B cell (primary cell): ENCODE results near the gene ANKS1B. TPM values are rescaled to one million over a fixed set of nuclear protein-coding genes. Genes with fewer than 3 reads are reported as not detected.

Source experiments
- ATAC-seq: fragments of 200-7000 bp; cut with Tn5 transposase; one replicate; pipeline ENCODE4 v1.10.0; 2021; ENCODE audit warnings: low read depth, mild to moderate bottlenecking, moderate number of reproducible peaks, moderate library complexity
- CTCF ChIA-PET: fragments of 350-600 bp; sonication (Branson Sonifier 250); formaldehyde crosslinking; loops from one replicate; lab custom pipeline; 2021; ENCODE audit warnings: antibody characterized with exemption, inconsistent platforms; lab: Charles Lee
- POLR2A ChIA-PET: fragments of 350-600 bp; sonication (Branson Sonifier 250); formaldehyde crosslinking; loops from one replicate; lab custom pipeline; 2021; ENCODE audit warnings: antibody characterized with exemption; lab: Charles Lee
- DNase-seq: peaks from one replicate; pipeline ENCODE4 v3.0.0; 2013
- H2AFZ ChIP-seq: 2 replicates; pipeline ENCODE4 v1.6.1; 2012; ENCODE audit warnings: mild to moderate bottlenecking, low read depth, low read length; ENCODE audit not compliant: insufficient read depth, poor library complexity, severe bottlenecking
- H3K27ac ChIP-seq, 2 donors: 1 replicate in 1 of 2; 2 replicates in 1 of 2; pipeline ENCODE4 v1.5.1; 2012 to 2013; ENCODE audit warnings: low read length in 2 of 2, mild to moderate bottlenecking in 2 of 2, moderate library complexity in 1 of 2
- H3K27me3 ChIP-seq, 4 experiments: fragments of 200-600 bp in 1 of 4; sonication (generic) in 1 of 4; replicated peaks in 1 of 4; 1 replicate in 2 of 4; 2 replicates in 2 of 4; pipeline versions ENCODE4 v1.6.1 to v1.7.0; 2013 to 2016; ENCODE audit warnings: low read length in 3 of 4, mild to moderate bottlenecking in 2 of 4, mixed read lengths in 1 of 4, moderate library complexity in 1 of 4; ENCODE audit not compliant: insufficient read depth in 4 of 4, control insufficient read depth in 3 of 4; ENCODE audit errors: control extremely low read depth in 1 of 4
- H3K36me3 ChIP-seq, 2 experiments: replicated peaks in 1 of 2; 1 replicate in 1 of 2; 2 replicates in 1 of 2; pipeline versions ENCODE4 v1.6.1 to v1.7.1; 2013; ENCODE audit warnings: low read length in 1 of 2; ENCODE audit not compliant: insufficient read depth in 2 of 2, control insufficient read depth in 1 of 2; ENCODE audit errors: control extremely low read depth in 1 of 2, extremely low read depth in 1 of 2
- H3K4me1 ChIP-seq, 2 donors: fragments of 200-600 bp in 1 of 2; sonication (generic) in 1 of 2; 1 replicate in 1 of 2; 2 replicates in 1 of 2; pipeline versions ENCODE4 v1.5.1 to v1.6.1; 2013 to 2017; ENCODE audit warnings: low read length in 2 of 2; ENCODE audit not compliant: control insufficient read depth in 2 of 2, insufficient read depth in 2 of 2
- H3K4me2 ChIP-seq: replicated peaks from 2 replicates; pipeline ENCODE3; 2012; ENCODE audit warnings: mild to moderate bottlenecking, low read depth, low read length; ENCODE audit not compliant: poor library complexity, severe bottlenecking
- H3K4me3 ChIP-seq, 5 experiments: fragments of 200-600 bp in 1 of 5; sonication (generic) in 1 of 5; 1 replicate in 3 of 5; 2 replicates in 2 of 5; pipeline versions ENCODE4 v1.5.1 to v1.7.0; 2011 to 2016; ENCODE audit warnings: low read length in 4 of 5, mild to moderate bottlenecking in 4 of 5, low read depth in 2 of 5, control low read depth in 1 of 5, moderate library complexity in 1 of 5; ENCODE audit not compliant: insufficient read depth in 1 of 5; ENCODE audit errors: control extremely low read depth in 1 of 5, extremely low read depth in 1 of 5
- H3K79me2 ChIP-seq: fragments of 200-600 bp; sonication (generic); one replicate; pipeline ENCODE4 v1.6.0; 2016; ENCODE audit warnings: low read length; ENCODE audit not compliant: control insufficient read depth, insufficient read depth
- H3K9ac ChIP-seq: fragments of 200-600 bp; sonication (generic); 2 replicates; pipeline ENCODE4 v1.6.1; 2017; ENCODE audit warnings: mild to moderate bottlenecking, low read length, moderate library complexity
- H3K9me3 ChIP-seq, 3 donors: one replicate each; pipeline versions ENCODE4 v1.6.1 to v1.7.1; 2013; ENCODE audit warnings: low read length in 2 of 3; ENCODE audit not compliant: control insufficient read depth in 2 of 3, insufficient read depth in 1 of 3; ENCODE audit errors: control extremely low read depth in 1 of 3
- H4K20me1 ChIP-seq: 2 replicates; pipeline ENCODE4 v1.6.0; 2012; ENCODE audit warnings: mild to moderate bottlenecking, low read length; ENCODE audit not compliant: insufficient read depth, control insufficient read depth, poor library complexity, severe bottlenecking
- H3K27ac Mint-ChIP-seq: one replicate; pipeline ENCODE4 v1.8.0; 2021; ENCODE audit warnings: mixed read lengths
- H3K27me3 Mint-ChIP-seq: one replicate; pipeline ENCODE4 v1.8.0; 2021; ENCODE audit warnings: mixed read lengths
- H3K4me1 Mint-ChIP-seq: one replicate; pipeline ENCODE4 v1.8.0; 2021; ENCODE audit warnings: mixed read lengths
- H3K4me3 Mint-ChIP-seq: one replicate; pipeline ENCODE4 v1.8.0; 2021; ENCODE audit warnings: mixed read lengths
- H3K9me3 Mint-ChIP-seq: one replicate; pipeline ENCODE4 v1.8.0; 2022; ENCODE audit warnings: mixed read lengths; ENCODE audit not compliant: insufficient read depth
- EZH2 ChIP-seq: IDR thresholded peaks from 2 replicates; pipeline ENCODE4 v1.6.1; 2012; ENCODE audit warnings: borderline replicate concordance, low read depth, mild to moderate bottlenecking, moderate library complexity, low read length; ENCODE audit not compliant: insufficient read depth, poor library complexity, severe bottlenecking
- WGBS: methylation state at CpG from one replicate; pipeline ENCODE4 v1.1.5; 2013; ENCODE audit warnings: missing lambda C conversion rate; ENCODE audit not compliant: insufficient coverage; 5-methylcytosine and 5-hydroxymethylcytosine counted together
- intact Hi-C: fragments of 100-400 bp; cut with micrococcal nuclease; formaldehyde crosslinking; loops from one replicate; pipeline ENCODE4 v1.10.0; 2022
- polyA plus RNA-seq: library from polyadenylated mRNA; depleted of rRNA; stranded (reverse); fragments of >200 nt; gene quantifications from 2 replicates; pipeline ENCODE4 v1.2.3, GENCODE V29; 2012
- total RNA-seq, 2 donors: library from RNA; stranded (reverse); fragments of 120-200 nt in 1 of 2; gene quantifications; 1 replicate in 1 of 2; 2 replicates in 1 of 2; pipeline versions ENCODE4 v1.2.3 to v1.2.4, GENCODE V29; 2013 to 2022
- TF ChIP-seq, protein P1 (sequence below): fragments of 200-600 bp; IDR thresholded peaks from one replicate; pipeline ENCODE4 v1.8.0; 2022; ENCODE audit warnings: antibody characterized with exemption, mild to moderate bottlenecking

ANKS1B gene
- total and polyA plus RNA-seq, 2 donors (not counting 1 experiment from before 2014, with no cell fraction given), result not detected

DNA sequence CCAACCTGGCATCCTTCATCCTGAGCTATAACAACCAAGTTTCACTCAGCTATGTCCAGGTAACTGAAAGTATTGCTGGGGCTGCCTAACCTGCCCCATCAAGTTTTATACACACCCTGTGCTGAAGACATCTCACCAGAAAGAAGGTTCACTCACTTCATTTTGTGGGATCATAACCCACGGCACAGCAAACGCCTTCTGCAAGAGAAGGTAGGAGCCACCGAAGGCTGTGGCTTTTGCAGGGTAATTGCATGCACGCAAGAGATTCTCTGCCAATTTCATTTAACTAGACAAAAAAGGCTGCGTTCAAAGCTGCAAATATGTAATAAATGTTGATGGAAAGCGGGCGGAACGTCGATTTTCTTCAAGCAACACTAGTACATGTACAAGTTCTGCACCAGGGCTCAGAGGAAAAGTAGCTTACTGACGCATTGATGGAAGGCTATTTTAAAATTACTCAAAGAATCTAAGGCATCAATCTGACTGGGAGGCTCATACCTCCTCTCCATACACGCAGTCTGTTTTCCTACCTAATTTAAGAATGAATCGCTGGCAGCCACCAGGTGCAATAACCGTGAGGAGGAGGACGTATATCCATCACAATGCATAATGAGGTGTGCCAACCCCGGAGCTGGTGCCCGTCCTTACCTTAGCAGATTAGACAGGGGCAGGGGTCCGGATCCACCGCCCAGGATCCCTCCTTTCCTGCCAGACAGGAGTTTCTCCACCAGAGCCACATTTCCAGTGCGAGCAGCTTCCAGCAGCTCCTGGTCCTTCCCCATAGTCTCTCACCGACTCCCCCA, 1.1 kb downstream of the ANKS1B start:
- ChIA-PET CTCF (no interaction called here), POLR2A (no interaction called here)
- intact Hi-C loops, result no loop called here
- peaks cover 0 to 17% (median 10%) of the 10 kb centered on the region in 4 experiments for H3K27me3 ChIP-seq
- no peaks in the 10 kb centered on the region for H3K79me2 ChIP-seq
- TF ChIP-seq EZH2, result no peak
- TF ChIP-seq, protein P1, sequence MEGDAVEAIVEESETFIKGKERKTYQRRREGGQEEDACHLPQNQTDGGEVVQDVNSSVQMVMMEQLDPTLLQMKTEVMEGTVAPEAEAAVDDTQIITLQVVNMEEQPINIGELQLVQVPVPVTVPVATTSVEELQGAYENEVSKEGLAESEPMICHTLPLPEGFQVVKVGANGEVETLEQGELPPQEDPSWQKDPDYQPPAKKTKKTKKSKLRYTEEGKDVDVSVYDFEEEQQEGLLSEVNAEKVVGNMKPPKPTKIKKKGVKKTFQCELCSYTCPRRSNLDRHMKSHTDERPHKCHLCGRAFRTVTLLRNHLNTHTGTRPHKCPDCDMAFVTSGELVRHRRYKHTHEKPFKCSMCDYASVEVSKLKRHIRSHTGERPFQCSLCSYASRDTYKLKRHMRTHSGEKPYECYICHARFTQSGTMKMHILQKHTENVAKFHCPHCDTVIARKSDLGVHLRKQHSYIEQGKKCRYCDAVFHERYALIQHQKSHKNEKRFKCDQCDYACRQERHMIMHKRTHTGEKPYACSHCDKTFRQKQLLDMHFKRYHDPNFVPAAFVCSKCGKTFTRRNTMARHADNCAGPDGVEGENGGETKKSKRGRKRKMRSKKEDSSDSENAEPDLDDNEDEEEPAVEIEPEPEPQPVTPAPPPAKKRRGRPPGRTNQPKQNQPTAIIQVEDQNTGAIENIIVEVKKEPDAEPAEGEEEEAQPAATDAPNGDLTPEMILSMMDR, result no peak
- no peak overlapping the region for H3K27ac Mint-ChIP-seq
- H3K27me3 Mint-ChIP-seq, result peaks cover 53% of the 10 kb centered on the region
- no peaks in the 10 kb centered on the region for H3K36me3 ChIP-seq
- H3K9me3 ChIP-seq, result no peaks in the 10 kb centered on the region
- H3K4me1 Mint-ChIP-seq, result peaks cover 14% of the 10 kb centered on the region
- H2AFZ ChIP-seq, result no peak overlapping the region
- no peak for ATAC-seq
- no peak overlapping the region for H3K4me3 ChIP-seq
- no peaks in the 10 kb centered on the region for H3K9me3 Mint-ChIP-seq
- H3K4me3 Mint-ChIP-seq, result peak overlapping the region; percentile 71
- 33% methylated on average over 16 of the region's 20 CpGs for WGBS
- H3K27ac ChIP-seq, result no peak overlapping the region
- peaks cover 3 to 6% of the 10 kb centered on the region in 2 donors for H3K4me1 ChIP-seq
- no peak overlapping the region for H3K9ac ChIP-seq
- peak overlapping the region; percentile 60 for H3K4me2 ChIP-seq
- no peak for DNase-seq
- no peaks in the 10 kb centered on the region for H4K20me1 ChIP-seq

DNA sequence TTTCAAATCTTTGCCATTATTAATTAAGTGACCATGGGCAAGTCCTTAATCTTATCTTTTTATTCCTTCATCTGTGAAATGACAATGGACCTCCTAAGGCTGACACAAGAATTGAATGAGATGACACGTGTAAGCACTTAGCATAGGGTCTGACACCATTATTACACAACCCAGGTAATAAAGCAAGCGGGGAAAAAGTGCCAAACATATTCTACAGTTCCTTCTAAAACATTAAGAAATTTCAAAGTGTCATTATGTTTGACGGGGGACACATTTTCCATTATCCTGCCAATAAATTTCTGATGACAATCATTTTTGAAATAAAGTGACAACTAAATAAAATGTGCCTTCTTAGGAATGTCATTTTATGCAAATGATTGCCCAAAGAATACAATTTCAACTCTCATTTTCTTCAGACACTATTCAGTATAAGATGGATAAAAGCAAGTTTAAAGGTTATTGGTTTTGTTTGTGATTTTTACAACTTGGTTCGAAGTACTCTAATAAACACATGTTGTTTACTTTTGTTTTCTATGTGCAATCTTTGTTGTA, 3.0 kb downstream of the ANKS1B start:
- Histone ChIP-seq H3K27me3 (peaks cover 0 to 17% (median 10%) of the 10 kb centered on the region in 4 experiments), H3K27ac (no peak overlapping the region), H3K9ac (no peak overlapping the region), H3K4me1 (peaks cover 3 to 6% of the 10 kb centered on the region in 2 donors), H3K4me2 (no peak overlapping the region), H3K4me3 (no peak overlapping the region), H4K20me1 (no peaks in the 10 kb centered on the region), H3K9me3 (no peaks in the 10 kb centered on the region), H3K36me3 (no peaks in the 10 kb centered on the region), H2AFZ (no peak overlapping the region), H3K79me2 (no peaks in the 10 kb centered on the region)
- Mint-ChIP-seq H3K27ac (no peak overlapping the region), H3K27me3 (peaks cover 54% of the 10 kb centered on the region), H3K4me1 (peaks cover 14% of the 10 kb centered on the region), H3K4me3 (no peak overlapping the region), H3K9me3 (no peaks in the 10 kb centered on the region)
- intact Hi-C loops, result no loop called here
- CTCF ChIA-PET, result no interaction called here
- WGBS, result no CpG with 5 or more reads among the region's 4 CpGs
- POLR2A ChIA-PET, result no interaction called here
- no peak for DNase-seq
- no peak for TF ChIP-seq EZH2
- TF ChIP-seq, protein P1, result no peak
- no peak for ATAC-seq
